Prostate gland (tissue), 2 donors: ENCODE results near the gene GPRC5D.

Source experiments
- POLR2AphosphoS5 ChIP-seq: sonication (generic); formaldehyde crosslinking; IDR thresholded peaks from one replicate; pipeline ENCODE4 v1.6.1; 2017; ENCODE audit warnings: antibody characterized with exemption
- TF ChIP-seq, protein P1 (sequence below), 4 experiments: fragments of 200-600 bp in 2 of 4; fragments of 450-650 bp in 2 of 4; sonication (generic) in 2 of 4; IDR thresholded peaks; 1 replicate in 3 of 4; 2 replicates in 1 of 4; pipeline ENCODE4 v1.5.1; 2016 to 2019; ENCODE audit warnings: antibody characterized with exemption in 4 of 4, mild to moderate bottlenecking in 2 of 4, moderate library complexity in 2 of 4

DNA sequence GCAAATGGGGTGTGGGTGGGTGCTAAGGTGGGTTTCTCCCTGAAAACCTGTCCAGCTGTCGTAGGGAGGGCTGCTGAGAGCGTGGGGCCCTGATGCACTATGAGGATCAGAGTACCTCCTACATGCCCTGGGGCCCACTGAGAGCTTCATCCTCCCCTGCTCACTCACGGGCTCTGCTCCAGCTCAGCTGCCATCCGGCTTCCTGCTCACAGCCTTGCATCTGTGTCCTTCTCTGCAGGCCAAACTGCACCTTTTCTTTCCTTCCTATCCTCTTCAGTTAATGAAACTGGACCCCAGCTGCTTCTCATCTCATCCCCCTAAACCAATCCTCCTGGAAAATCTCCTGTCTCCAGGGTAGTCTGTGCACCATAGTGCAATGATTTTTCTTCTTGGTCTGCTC is 22.2 kb upstream of the GPRC5D start:
- TF ChIP-seq, protein P1, sequence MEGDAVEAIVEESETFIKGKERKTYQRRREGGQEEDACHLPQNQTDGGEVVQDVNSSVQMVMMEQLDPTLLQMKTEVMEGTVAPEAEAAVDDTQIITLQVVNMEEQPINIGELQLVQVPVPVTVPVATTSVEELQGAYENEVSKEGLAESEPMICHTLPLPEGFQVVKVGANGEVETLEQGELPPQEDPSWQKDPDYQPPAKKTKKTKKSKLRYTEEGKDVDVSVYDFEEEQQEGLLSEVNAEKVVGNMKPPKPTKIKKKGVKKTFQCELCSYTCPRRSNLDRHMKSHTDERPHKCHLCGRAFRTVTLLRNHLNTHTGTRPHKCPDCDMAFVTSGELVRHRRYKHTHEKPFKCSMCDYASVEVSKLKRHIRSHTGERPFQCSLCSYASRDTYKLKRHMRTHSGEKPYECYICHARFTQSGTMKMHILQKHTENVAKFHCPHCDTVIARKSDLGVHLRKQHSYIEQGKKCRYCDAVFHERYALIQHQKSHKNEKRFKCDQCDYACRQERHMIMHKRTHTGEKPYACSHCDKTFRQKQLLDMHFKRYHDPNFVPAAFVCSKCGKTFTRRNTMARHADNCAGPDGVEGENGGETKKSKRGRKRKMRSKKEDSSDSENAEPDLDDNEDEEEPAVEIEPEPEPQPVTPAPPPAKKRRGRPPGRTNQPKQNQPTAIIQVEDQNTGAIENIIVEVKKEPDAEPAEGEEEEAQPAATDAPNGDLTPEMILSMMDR (IDR thresholded peaks at IDR 0.05): no peak
- TF ChIP-seq POLR2AphosphoS5: no peak
